GM18526 (cell line): ENCODE data around the gene STEAP4.

Experiments
- POLR2A ChIP-seq: IDR thresholded peaks from 3 replicates; pipeline ENCODE4 v1.6.1; 2011; ENCODE audit not compliant: insufficient read length; ENCODE audit errors: extremely low read depth

STEAP4 gene

DNA sequence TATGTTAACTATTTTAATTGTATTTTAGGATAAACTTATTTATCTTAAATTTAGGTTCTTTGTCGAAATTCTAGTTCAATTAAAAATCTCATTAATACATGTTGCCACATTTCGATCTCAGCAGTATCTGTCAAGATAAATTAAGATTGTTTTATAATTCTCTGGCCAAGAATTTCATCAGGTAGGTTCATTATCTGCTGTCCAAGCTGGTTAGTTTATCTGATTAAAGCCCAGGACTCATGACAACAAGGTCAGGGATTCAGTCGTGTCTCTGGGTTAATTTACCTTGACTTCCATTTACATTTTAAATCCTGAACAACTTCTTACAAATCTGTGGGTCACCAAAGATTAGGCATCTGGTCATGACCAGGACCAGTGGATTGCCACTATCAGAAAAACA lies 7.6 kb downstream of the STEAP4 start:
- TF ChIP-seq POLR2A, result no peak

DNA sequence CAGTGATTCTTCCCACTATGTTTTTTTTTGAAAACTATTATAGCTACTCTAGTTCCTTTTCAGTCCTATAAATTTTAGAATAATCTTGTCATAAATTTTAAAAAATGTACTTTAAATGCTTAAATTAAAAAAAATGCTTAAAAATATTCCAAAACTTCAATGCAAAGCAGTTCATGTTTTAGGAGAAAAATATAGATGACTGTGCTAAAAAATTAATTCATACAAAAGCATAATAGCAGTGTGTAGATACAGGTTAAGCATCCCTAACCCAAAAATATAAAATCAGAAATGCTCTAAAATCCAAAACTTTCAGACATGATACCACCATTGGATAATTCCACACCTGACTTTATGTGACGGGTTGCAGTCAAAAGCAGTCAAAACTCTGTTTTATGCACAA lies 12.8 kb downstream of the STEAP4 start:
- no peak for TF ChIP-seq POLR2A

DNA sequence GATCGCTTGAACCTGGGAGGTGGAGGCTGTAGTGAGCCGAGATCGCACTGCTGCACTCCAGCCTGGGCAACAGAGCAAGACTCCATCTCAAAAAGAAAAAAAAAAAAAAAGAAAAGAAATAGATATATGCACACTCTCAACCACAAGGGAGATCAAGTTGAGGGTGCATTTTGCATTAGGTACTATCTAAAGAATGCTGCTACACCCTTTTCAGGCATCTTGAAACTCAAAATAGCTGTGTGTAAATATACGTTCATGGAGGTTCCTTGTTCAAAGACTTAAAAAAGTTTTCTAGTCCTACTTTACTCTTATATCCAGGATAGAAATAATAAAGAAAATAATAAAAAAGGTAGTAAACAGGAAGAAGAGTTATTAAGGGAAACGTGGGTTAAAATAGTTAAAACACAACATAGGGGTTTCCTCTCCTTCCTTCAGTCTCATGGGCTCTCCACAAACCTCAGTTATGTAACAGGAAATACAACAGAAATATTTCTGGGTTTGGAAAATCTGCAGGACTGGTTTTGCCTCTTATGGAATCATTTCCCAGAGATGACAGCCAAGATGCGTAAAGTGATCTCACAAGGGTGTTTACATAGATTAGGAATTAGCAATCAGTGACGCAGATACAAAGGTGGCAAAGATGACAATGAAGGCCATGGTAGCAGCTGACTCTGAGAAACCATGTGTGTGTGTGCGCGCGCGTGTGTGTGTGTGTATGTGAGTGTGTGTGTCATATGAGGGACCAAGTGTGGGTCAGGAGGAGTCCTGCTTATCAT lies 15.1 kb downstream of the STEAP4 start:
- no peak for TF ChIP-seq POLR2A

GRCh38 chr7:88290491-88290890 lies 16.2 kb downstream of the STEAP4 start:
- TF ChIP-seq POLR2A, result no peak

- no peak for TF ChIP-seq POLR2A
Observed at GRCh38 chr7:88289564-88290025, 17.1 kb downstream of the STEAP4 start.

DNA sequence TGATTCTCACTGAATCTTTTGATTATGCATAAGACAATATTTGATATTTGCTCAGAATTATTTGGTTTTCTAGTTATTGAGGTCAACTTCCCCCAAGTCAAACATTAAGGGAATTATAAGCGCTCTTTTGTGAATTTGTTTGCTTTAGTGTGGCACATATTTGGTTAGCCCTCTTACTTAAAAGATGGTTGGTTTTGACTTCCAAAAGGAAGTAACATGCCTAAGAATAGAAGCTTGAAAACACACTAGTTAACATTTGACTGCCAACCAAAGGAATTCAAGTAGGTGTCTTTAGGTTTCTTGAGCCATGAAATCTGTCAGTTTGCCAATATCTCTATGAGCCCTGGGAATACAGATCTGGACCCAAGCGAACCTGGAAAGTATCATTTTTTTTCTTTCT lies 24.9 kb downstream of the STEAP4 start:
- TF ChIP-seq POLR2A, result no peak

DNA sequence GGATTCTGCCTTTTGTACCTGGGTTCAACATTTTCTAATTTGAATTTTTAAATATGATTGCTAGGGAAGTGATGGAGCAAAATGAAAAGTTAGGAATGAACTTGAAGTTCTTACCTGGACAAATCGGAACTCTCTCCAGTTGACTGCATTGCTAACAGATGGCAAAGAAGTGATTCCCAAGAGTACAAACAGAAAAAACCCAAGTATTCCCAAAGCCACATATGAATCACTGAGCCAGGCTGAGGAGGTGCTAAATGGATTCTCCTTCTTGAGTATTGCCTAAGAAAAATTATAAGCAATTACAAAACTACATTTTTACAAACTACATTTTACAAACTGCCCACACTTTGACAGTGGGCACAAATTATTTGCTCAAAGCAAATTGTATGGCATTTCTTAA lies 25.9 kb downstream of the STEAP4 start:
- TF ChIP-seq POLR2A, result no peak

DNA sequence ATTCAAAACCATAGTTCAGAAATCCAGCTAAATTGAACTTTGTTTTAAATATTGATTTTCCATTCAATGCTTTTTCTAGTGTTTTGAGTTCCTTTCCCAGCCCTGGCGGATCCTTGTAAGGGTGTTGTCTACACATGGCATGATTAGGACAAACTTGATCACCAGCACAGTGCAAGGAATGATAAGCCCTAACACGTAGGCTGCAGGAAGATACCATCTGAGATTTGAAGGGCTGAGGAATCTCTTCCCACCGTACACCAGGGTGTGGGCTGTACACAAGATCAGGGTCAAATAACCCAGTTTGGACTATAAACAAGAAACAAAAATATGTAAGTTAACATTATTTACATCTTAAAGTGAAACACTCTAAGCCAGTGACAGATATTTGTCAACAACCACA lies 27.4 kb downstream of the STEAP4 start:
- no peak for TF ChIP-seq POLR2A

- no peak for TF ChIP-seq POLR2A
Observed at GRCh38 chr7:88278881-88279280, 27.8 kb downstream of the STEAP4 start.

DNA sequence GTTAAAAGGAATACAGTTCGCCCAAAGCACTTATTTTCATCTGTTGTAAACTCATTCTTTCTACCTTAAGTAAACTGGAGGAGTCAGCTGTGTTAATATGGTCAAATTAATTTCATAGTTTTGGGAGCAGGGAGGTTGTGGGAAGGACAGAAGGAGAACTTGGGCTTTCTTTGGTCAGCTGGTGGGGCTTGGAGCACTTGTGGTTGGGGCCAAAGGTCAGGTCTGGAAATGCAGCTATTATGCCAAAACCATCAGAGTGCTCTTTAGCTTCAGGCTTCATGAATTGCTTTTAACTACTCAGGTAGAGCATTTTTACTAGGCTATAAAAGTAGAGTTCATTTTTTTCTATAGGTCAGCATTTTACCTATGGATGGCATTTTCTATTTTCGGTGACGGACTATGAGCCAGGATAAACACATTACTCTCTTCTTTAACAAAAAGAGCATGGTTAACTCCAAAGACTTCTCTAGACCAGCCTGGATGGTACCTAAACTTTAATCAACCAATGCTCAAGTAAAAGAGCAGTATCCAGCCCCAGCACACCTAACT lies 30.0 kb downstream of the STEAP4 start:
- no peak for TF ChIP-seq POLR2A

DNA sequence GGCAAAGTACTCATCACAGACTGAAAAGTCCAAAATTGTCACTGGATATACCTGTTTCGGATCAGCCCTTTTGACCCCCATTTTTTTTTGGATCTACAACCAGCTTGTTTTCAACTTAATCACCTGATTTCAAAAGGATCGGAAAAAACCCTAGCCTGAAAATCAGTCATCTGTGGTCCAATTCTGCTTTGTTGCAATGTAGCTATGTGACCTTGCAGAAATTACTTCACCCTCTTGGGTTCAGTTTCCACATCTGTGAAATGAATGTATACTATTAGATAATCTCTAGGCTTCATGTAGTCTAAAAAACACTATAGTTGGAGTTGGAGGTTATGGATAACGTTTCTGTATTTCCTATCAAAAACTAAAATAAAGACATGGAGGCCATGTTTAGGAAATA lies 37.1 kb downstream of the STEAP4 start:
- no peak for TF ChIP-seq POLR2A

DNA sequence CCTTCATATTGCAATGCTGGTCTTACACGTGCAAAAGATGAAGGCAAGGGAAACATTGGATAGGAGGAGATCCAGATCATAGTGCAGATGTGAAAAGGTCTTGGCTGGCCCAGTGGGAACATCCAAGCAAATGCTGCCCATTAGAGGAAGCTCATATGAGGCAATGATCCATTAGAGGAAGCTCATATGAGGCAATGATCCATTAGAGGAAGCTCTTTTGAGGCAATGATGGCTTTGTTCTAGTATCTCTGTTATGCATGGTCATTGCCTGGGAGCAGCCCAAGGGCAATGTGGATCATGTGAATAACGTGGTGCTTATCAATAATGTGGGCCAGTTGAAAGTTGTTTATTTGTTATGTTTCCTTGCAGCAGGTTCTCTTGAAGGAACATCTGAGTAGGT lies 37.8 kb downstream of the STEAP4 start:
- TF ChIP-seq POLR2A, result no peak

DNA sequence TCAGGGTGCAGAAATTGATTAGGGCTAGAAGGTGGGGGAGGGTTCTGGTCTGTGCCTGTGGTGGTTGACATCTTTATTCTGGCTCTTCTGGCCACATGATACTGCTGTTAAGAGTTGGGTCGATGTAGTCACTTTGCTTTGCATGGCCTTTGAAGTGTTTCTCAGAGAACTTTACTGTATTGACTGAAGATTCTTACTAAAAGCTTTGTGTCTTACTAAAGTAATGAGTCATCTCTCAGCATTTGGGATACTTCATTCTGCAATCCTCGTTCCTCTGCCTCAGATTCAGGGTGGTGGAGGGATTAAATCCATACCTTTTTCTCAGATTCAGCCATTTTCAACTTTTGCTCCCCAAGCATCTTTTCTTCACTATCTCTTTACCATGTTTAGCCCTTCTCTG lies 38.6 kb downstream of the STEAP4 start:
- no peak for TF ChIP-seq POLR2A

GRCh38 chr7:88267421-88267820 lies 39.3 kb downstream of the STEAP4 start:
- TF ChIP-seq POLR2A, result no peak

DNA sequence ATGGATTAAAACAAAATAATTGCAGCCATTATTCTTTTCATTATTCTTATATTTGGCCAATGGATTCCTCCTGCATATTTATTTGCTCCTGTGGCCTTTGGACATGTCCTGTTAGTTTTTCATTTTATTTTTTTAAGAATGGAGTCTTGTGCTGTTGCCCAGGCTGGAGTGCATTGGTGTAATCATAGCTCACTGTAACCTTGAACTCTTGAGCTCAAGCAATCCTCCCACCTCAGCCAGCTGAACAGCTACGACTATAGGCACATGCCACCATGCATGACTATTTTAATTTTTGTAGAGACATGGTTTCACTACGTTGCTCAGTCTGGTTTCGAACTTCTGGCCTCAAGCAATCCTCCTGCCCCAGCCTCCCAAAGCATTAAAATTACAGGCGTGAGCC lies 44.1 kb downstream of the STEAP4 start:
- TF ChIP-seq POLR2A, result no peak

DNA sequence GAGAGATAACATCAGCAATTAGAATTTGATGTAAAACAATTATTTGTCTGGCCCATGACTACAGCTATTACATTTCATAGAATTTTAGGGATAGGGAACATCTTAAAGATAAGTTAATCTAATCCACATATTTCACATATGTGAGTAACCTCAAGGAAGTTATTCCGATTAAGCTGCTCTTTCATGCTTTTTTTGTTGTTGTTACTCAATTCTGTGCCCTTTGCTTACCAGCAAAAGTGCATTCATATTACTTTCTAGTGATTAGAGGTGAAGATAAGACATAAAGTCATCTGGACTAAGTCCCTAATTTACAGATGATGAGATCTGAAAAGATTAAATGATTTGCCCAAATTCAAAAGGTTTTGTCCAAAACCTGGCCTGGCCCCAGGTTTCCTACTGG lies 46.0 kb downstream of the STEAP4 start:
- TF ChIP-seq POLR2A, result no peak
